ENCODE data around the gene TOP2B. TPM values are rescaled to one million over a fixed set of nuclear protein-coding genes. Genes with fewer than 3 reads are reported as not detected.

TOP2B gene
- polyA plus RNA-seq, 1 donor (not counting 4 experiments of a cell fraction or from before 2014, with no cell fraction given): 71.8 TPM

GRCh38 chr3:25662736-25663320, 1.9 kb downstream of the TOP2B start:
- TF ChIP-seq, protein P1, sequence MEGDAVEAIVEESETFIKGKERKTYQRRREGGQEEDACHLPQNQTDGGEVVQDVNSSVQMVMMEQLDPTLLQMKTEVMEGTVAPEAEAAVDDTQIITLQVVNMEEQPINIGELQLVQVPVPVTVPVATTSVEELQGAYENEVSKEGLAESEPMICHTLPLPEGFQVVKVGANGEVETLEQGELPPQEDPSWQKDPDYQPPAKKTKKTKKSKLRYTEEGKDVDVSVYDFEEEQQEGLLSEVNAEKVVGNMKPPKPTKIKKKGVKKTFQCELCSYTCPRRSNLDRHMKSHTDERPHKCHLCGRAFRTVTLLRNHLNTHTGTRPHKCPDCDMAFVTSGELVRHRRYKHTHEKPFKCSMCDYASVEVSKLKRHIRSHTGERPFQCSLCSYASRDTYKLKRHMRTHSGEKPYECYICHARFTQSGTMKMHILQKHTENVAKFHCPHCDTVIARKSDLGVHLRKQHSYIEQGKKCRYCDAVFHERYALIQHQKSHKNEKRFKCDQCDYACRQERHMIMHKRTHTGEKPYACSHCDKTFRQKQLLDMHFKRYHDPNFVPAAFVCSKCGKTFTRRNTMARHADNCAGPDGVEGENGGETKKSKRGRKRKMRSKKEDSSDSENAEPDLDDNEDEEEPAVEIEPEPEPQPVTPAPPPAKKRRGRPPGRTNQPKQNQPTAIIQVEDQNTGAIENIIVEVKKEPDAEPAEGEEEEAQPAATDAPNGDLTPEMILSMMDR (optimal IDR thresholded peaks at IDR 0.05 in 1 of 3, IDR thresholded peaks at IDR 0.05 in 1 of 3, conservative IDR thresholded peaks at IDR 0.05 in 1 of 3; ENCODE audit: extremely low read depth in 1 of 3, insufficient read depth in 2 of 3, low read length in 3 of 3): no peak
- TF ChIP-seq EZH2 (IDR thresholded peaks at IDR 0.05; ENCODE audit: low read length): no peak
- Histone ChIP-seq H3K9me1 (ENCODE audit: control insufficient read depth, extremely low read depth, insufficient read depth, low read length) (no peaks in the 10 kb centered on the region), H3K9ac (ENCODE audit: control insufficient read depth, extremely low read depth, insufficient read depth, low read length) (peak overlapping the region; percentile 87), H3K36me3 (ENCODE audit: control insufficient read depth in 2 of 2, extremely low read depth in 1 of 2, insufficient read depth in 2 of 2, low read length in 2 of 2) (no peaks in the 10 kb centered on the region), H3K9me3 (ENCODE audit: control insufficient read depth, low read depth, low read length) (no peaks in the 10 kb centered on the region), H3K4me1 (ENCODE audit: control insufficient read depth, extremely low read depth, insufficient read depth, low read length) (peaks cover 16% of the 10 kb centered on the region), H3K79me2 (ENCODE audit: control insufficient read depth, insufficient read depth, low read length) (peaks cover 57% of the 10 kb centered on the region), H2AFZ (ENCODE audit: control insufficient read depth, low read length) (no peak overlapping the region), H4K20me1 (ENCODE audit: control insufficient read depth, extremely low read depth, insufficient read depth, low read length) (peaks cover 4% of the 10 kb centered on the region), H3K4me2 (ENCODE audit: control insufficient read depth, extremely low read depth, insufficient read depth, low read depth, low read length) (peak overlapping the region; percentile 98), H3K4me3 (ENCODE audit: control insufficient read depth in 2 of 3, extremely low read depth in 1 of 3, insufficient read depth in 2 of 3, low read depth in 1 of 3, low read length in 3 of 3) (peak overlapping the region; percentile 81 to 93 (median 85)), H3K27ac (ENCODE audit: control insufficient read depth, insufficient read depth, low read length) (peak overlapping the region; percentile 86), H3K27me3 (ENCODE audit: control insufficient read depth, extremely low read depth, insufficient read depth, low read length) (no peaks in the 10 kb centered on the region)
- DNase-seq (ENCODE audit: low read depth, low spot score) (no peak), FAIRE-seq (no peak)
- dilution Hi-C loops (cut with MboI; ENCODE audit: extremely low pct_ligation_motif_present, low sequenced_read_pairs): no loop called here

DNA sequence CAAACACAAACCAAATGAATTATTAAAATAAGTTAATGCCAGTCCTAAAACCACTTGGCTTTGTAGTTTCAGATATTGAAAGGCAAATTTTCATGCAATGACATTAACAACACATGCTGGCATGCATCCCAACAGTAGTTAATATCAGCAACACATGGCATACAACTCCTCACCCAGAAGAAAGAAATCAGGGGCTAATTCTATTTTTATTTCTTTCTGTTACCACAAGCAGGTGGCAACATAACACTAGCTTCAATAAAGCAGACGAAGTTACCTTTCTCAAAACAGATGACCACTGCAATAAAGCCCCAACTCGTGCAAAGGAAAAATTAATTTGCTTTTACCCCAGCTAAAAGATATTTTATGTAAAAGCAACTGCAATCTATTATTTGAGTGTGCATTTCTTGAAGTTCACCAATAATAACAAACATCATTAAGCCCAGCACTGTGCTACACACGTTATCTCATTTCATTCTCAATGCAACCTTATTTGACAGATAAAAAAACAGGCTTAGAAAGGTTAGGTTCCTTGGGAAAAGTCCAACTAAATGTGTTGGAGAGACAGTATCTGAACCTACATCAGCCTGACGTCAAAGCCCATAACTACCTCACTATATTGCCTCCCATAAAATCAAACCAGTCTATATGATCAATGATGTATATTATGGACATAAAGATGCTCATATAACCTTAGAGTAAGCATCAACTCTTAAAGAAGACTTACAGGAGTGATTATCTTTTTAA, 2.8 kb downstream of the TOP2B start:
- Histone ChIP-seq H3K4me1 (ENCODE audit: control insufficient read depth, extremely low read depth, insufficient read depth, low read length) (peaks cover 16% of the 10 kb centered on the region), H3K36me3 (ENCODE audit: control insufficient read depth in 2 of 2, extremely low read depth in 1 of 2, insufficient read depth in 2 of 2, low read length in 2 of 2) (no peaks in the 10 kb centered on the region), H3K4me3 (ENCODE audit: control insufficient read depth in 2 of 3, extremely low read depth in 1 of 3, insufficient read depth in 2 of 3, low read depth in 1 of 3, low read length in 3 of 3) (no peak overlapping the region), H3K9me3 (ENCODE audit: control insufficient read depth, low read depth, low read length) (no peaks in the 10 kb centered on the region), H3K4me2 (ENCODE audit: control insufficient read depth, extremely low read depth, insufficient read depth, low read depth, low read length) (peak overlapping the region; percentile 98), H3K27ac (ENCODE audit: control insufficient read depth, insufficient read depth, low read length) (no peak overlapping the region), H2AFZ (ENCODE audit: control insufficient read depth, low read length) (no peak overlapping the region), H3K79me2 (ENCODE audit: control insufficient read depth, insufficient read depth, low read length) (peaks cover 65% of the 10 kb centered on the region), H3K27me3 (ENCODE audit: control insufficient read depth, extremely low read depth, insufficient read depth, low read length) (no peaks in the 10 kb centered on the region), H4K20me1 (ENCODE audit: control insufficient read depth, extremely low read depth, insufficient read depth, low read length) (peaks cover 4% of the 10 kb centered on the region), H3K9me1 (ENCODE audit: control insufficient read depth, extremely low read depth, insufficient read depth, low read length) (no peaks in the 10 kb centered on the region), H3K9ac (ENCODE audit: control insufficient read depth, extremely low read depth, insufficient read depth, low read length) (no peak overlapping the region)
- DNase-seq (ENCODE audit: low read depth, low spot score) (no peak), FAIRE-seq (no peak)
- TF ChIP-seq, protein P1 (optimal IDR thresholded peaks at IDR 0.05 in 1 of 3, IDR thresholded peaks at IDR 0.05 in 1 of 3, conservative IDR thresholded peaks at IDR 0.05 in 1 of 3; ENCODE audit: extremely low read depth in 1 of 3, insufficient read depth in 2 of 3, low read length in 3 of 3): peak in 1 of 3 experiments; percentile 15
- no peak for TF ChIP-seq EZH2 (IDR thresholded peaks at IDR 0.05; ENCODE audit: low read length)
- dilution Hi-C loops (cut with MboI; ENCODE audit: extremely low pct_ligation_motif_present, low sequenced_read_pairs): no loop called here
